H1 (cell line): Measurements from ENCODE around the gene ARGLU1. TPM values are rescaled to one million over a fixed set of nuclear protein-coding genes. Genes with fewer than 3 reads are reported as not detected.

Experiments used
- CTCF ChIA-PET: fragments of 300-600 bp; sonication (Branson Sonifier 250); formaldehyde crosslinking; loops from one replicate; lab custom pipeline; 2021; ENCODE audit not compliant: partially characterized antibody; lab: Charles Lee
- POLR2A ChIA-PET: fragments of 300-600 bp; sonication (Branson Sonifier 250); formaldehyde crosslinking; loops from one replicate; lab custom pipeline; 2021; ENCODE audit warnings: inconsistent platforms; ENCODE audit not compliant: partially characterized antibody; lab: Charles Lee
- DNase-seq, 2 experiments: peaks; one replicate each; pipeline versions ENCODE4 v3.0.0 to v3.0.0-alpha.2; 2010 to 2022; ENCODE audit warnings: low spot score in 2 of 2, low read depth in 1 of 2, mixed read lengths in 1 of 2
- FAIRE-seq: peaks from 2 replicates; lab custom pipeline; 2011; peaks lifted over from hg19 to GRCh38; lab: Jason Lieb, UNC
- H2AFZ ChIP-seq: 2 replicates; pipeline ENCODE4 v1.8.1; 2012; ENCODE audit warnings: low read length, inconsistent platforms
- H2AK5ac ChIP-seq: 2 replicates; pipeline ENCODE4 v1.6.1; 2013; ENCODE audit warnings: low read depth, low read length
- H2BK120ac ChIP-seq: replicated peaks from 2 replicates; pipeline ENCODE3; 2013; ENCODE audit warnings: low read depth, low read length, inconsistent platforms
- H2BK12ac ChIP-seq: 2 replicates; pipeline ENCODE4 v1.6.1; 2013; ENCODE audit warnings: low read depth, low read length
- H2BK15ac ChIP-seq: 2 replicates; pipeline ENCODE4 v1.6.1; 2013; ENCODE audit warnings: low read length
- H2BK20ac ChIP-seq: 2 replicates; pipeline ENCODE4 v1.6.1; 2013; ENCODE audit warnings: low read length
- H2BK5ac ChIP-seq: 2 replicates; pipeline ENCODE4 v1.6.1; 2013; ENCODE audit warnings: low read depth, low read length
- H3K14ac ChIP-seq: 2 replicates; pipeline ENCODE4 v1.6.1; 2013; ENCODE audit warnings: inconsistent platforms; ENCODE audit not compliant: insufficient read length
- H3K18ac ChIP-seq: 2 replicates; pipeline ENCODE4 v1.6.1; 2013; ENCODE audit warnings: low read length; ENCODE audit errors: extremely low read depth
- H3K23ac ChIP-seq: 2 replicates; pipeline ENCODE4 v1.6.1; 2013; ENCODE audit warnings: inconsistent platforms; ENCODE audit not compliant: insufficient read length
- H3K23me2 ChIP-seq: 2 replicates; pipeline ENCODE4 v1.6.1; 2013; ENCODE audit warnings: low read depth, low read length
- H3K27ac ChIP-seq: 2 replicates; pipeline ENCODE4 v1.6.1; 2011; ENCODE audit warnings: low read depth, low read length, inconsistent platforms
- H3K27me3 ChIP-seq, 4 experiments: replicated peaks in 1 of 4; 1 replicate in 1 of 4; 2 replicates in 3 of 4; pipeline versions ENCODE4 v1.6.1 to v1.8.1; 2011 to 2013; ENCODE audit warnings: low read length in 3 of 4, mild to moderate bottlenecking in 3 of 4, inconsistent platforms in 2 of 4, mixed read lengths in 2 of 4, moderate library complexity in 1 of 4; ENCODE audit not compliant: control insufficient read depth in 3 of 4, insufficient read depth in 3 of 4; ENCODE audit errors: extremely low read depth in 1 of 4
- H3K36me3 ChIP-seq, 4 experiments: 2 replicates each; pipeline versions ENCODE4 v1.6.1 to v1.8.1; 2011 to 2013; ENCODE audit warnings: mild to moderate bottlenecking in 4 of 4, low read length in 3 of 4, moderate library complexity in 2 of 4, control low read depth in 1 of 4, inconsistent platforms in 1 of 4; ENCODE audit not compliant: insufficient read depth in 4 of 4, control insufficient read depth in 2 of 4
- H3K4ac ChIP-seq: replicated peaks from 2 replicates; pipeline ENCODE3; 2013; ENCODE audit warnings: low read length, low read depth, mixed read lengths, inconsistent platforms; ENCODE audit not compliant: insufficient read length
- H3K4me1 ChIP-seq, 4 experiments: replicated peaks in 1 of 4; 1 replicate in 1 of 4; 2 replicates in 3 of 4; pipeline versions ENCODE4 v1.6.1 to v1.8.1; 2011 to 2013; ENCODE audit warnings: low read length in 3 of 4, inconsistent platforms in 2 of 4, mixed read lengths in 1 of 4; ENCODE audit not compliant: insufficient read depth in 4 of 4, control insufficient read depth in 3 of 4
- H3K4me2 ChIP-seq, 2 experiments: 2 replicates each; pipeline versions ENCODE4 v1.6.1 to v1.8.1; 2011 to 2013; ENCODE audit warnings: low read depth in 2 of 2, low read length in 2 of 2, control low read depth in 1 of 2, inconsistent platforms in 1 of 2, mild to moderate bottlenecking in 1 of 2; ENCODE audit not compliant: insufficient read depth in 1 of 2
- H3K4me3 ChIP-seq, 4 experiments: fragments of 200-600, 300-600 bp in 1 of 4; sonication (generic), shearing (Covaris generic), sonication (Bioruptor Twin) in 1 of 4; 2 replicates each; pipeline versions ENCODE4 v1.5.1 to v1.8.1; 2011 to 2016; ENCODE audit warnings: low read length in 4 of 4, low read depth in 3 of 4, control low read depth in 2 of 4, inconsistent platforms in 2 of 4, mild to moderate bottlenecking in 2 of 4, mixed read lengths in 1 of 4, moderate library complexity in 1 of 4; ENCODE audit not compliant: insufficient read depth in 2 of 4; ENCODE audit errors: extremely low read depth in 1 of 4
- H3K56ac ChIP-seq: replicated peaks from 2 replicates; pipeline ENCODE3; 2013; ENCODE audit warnings: low read depth, mild to moderate bottlenecking, mixed read lengths, low read length, inconsistent platforms; ENCODE audit not compliant: insufficient read length
- H3K79me1 ChIP-seq: 2 replicates; pipeline ENCODE4 v1.6.1; 2013; ENCODE audit warnings: low read depth, low read length, control low read depth
- H3K79me2 ChIP-seq, 2 experiments: 2 replicates each; pipeline versions ENCODE4 v1.6.1 to v1.8.1; 2012 to 2013; ENCODE audit warnings: low read length in 2 of 2, mild to moderate bottlenecking in 2 of 2, inconsistent platforms in 1 of 2; ENCODE audit not compliant: insufficient read depth in 2 of 2, control insufficient read depth in 1 of 2
- H3K9ac ChIP-seq, 4 experiments: replicated peaks in 1 of 4; 1 replicate in 1 of 4; 2 replicates in 3 of 4; pipeline versions ENCODE4 v1.6.1 to v1.8.1; 2011 to 2013; ENCODE audit warnings: low read depth in 3 of 4, low read length in 3 of 4, control low read depth in 2 of 4, mild to moderate bottlenecking in 2 of 4, moderate library complexity in 2 of 4, inconsistent platforms in 1 of 4; ENCODE audit errors: extremely low read depth in 1 of 4
- H3K9me3 ChIP-seq, 2 experiments: 2 replicates each; pipeline versions ENCODE4 v1.6.1 to v1.8.1; 2012 to 2013; ENCODE audit warnings: mild to moderate bottlenecking in 2 of 2, moderate library complexity in 2 of 2, control low read depth in 1 of 2, inconsistent platforms in 1 of 2, low read depth in 1 of 2, low read length in 1 of 2, mixed read lengths in 1 of 2; ENCODE audit not compliant: insufficient read depth in 2 of 2
- H4K20me1 ChIP-seq, 2 experiments: replicated peaks in 1 of 2; 2 replicates each; pipeline versions ENCODE3 to v1.8.1; 2011 to 2013; ENCODE audit warnings: inconsistent platforms in 2 of 2, low read length in 2 of 2, mild to moderate bottlenecking in 1 of 2; ENCODE audit not compliant: insufficient read depth in 2 of 2, control insufficient read depth in 1 of 2
- H4K5ac ChIP-seq: 2 replicates; pipeline ENCODE4 v1.6.1; 2013; ENCODE audit warnings: low read length, low read depth, mixed read lengths, inconsistent platforms; ENCODE audit not compliant: insufficient read length
- H4K8ac ChIP-seq: 2 replicates; pipeline ENCODE4 v1.8.0; 2013; ENCODE audit warnings: mild to moderate bottlenecking, moderate library complexity, low read length, inconsistent platforms; ENCODE audit not compliant: insufficient read depth; ENCODE audit errors: extremely low read depth
- H4K91ac ChIP-seq: replicated peaks from 2 replicates; pipeline ENCODE3; 2013; ENCODE audit warnings: low read length, mixed read lengths, inconsistent platforms; ENCODE audit not compliant: insufficient read length
- CEBPB ChIP-seq: IDR thresholded peaks from 2 replicates; pipeline ENCODE4 v1.6.1; 2012; ENCODE audit warnings: low read depth, low read length
- CREB1 ChIP-seq: IDR thresholded peaks from 2 replicates; pipeline ENCODE4 v1.6.1; 2012; ENCODE audit warnings: inconsistent platforms
- EGR1 ChIP-seq: IDR thresholded peaks from 2 replicates; pipeline ENCODE4 v1.6.1; 2011; ENCODE audit warnings: low read depth, low read length, borderline replicate concordance
- EP300 ChIP-seq, 2 experiments: IDR thresholded peaks; 1 replicate in 1 of 2; 2 replicates in 1 of 2; pipeline ENCODE4 v1.6.1; 2011 to 2012; ENCODE audit warnings: low read depth in 2 of 2, low read length in 2 of 2, mild to moderate bottlenecking in 2 of 2, borderline replicate concordance in 1 of 2, inconsistent platforms in 1 of 2, moderate library complexity in 1 of 2
- JUND ChIP-seq: IDR thresholded peaks from 2 replicates; pipeline ENCODE4 v1.6.1; 2011; ENCODE audit warnings: mild to moderate bottlenecking, improper control_type of control experiment, low read length
- NRF1 ChIP-seq: IDR thresholded peaks from 2 replicates; pipeline ENCODE4 v1.6.1; 2011; ENCODE audit warnings: mild to moderate bottlenecking, low read depth, low read length, improper control_type of control experiment
- POU5F1 ChIP-seq: IDR thresholded peaks from 2 replicates; pipeline ENCODE4 v1.6.1; 2011; ENCODE audit warnings: low read depth, mild to moderate bottlenecking, low read length, moderate library complexity
- TBP ChIP-seq: IDR thresholded peaks from 2 replicates; pipeline ENCODE4 v1.6.1; 2011; ENCODE audit warnings: low read depth, low read length, improper control_type of control experiment
- WGBS, 2 experiments: shearing (Covaris generic) in 1 of 2; methylation state at CpG; one replicate each; pipeline versions ENCODE4 v1.1.6 to v1.1.7; 2013 to 2015; ENCODE audit warnings: low lambda C conversion rate in 2 of 2, mixed read lengths in 2 of 2, inconsistent platforms in 1 of 2, low coverage in 1 of 2, missing lambda C conversion rate in 1 of 2; ENCODE audit not compliant: insufficient replicate concordance in 2 of 2, insufficient coverage in 1 of 2, insufficient read length in 1 of 2; ENCODE audit errors: extremely low coverage in 1 of 2, missing lambda C conversion rate in 1 of 2; 5-methylcytosine and 5-hydroxymethylcytosine counted together
- polyA plus RNA-seq, 7 experiments: library from polyadenylated mRNA; depleted of rRNA in 3 of 7; stranded (reverse) in 5 of 7; unstranded in 2 of 7; fragments of >200 nt in 5 of 7; fragments of 200-250 nt in 2 of 7; gene quantifications; 1 replicate in 5 of 7; 2 replicates in 1 of 7; 4 replicates in 1 of 7; pipeline versions ENCODE4 v1.2.1 to v1.2.3, GENCODE V29; 2011 to 2013; ENCODE audit warnings: missing spikeins in 2 of 7, mixed read lengths in 2 of 7
- total RNA-seq: library from RNA; stranded (reverse); fragmentation: NEBNext Ultra II Directional; extraction: Animal tissue kit (Norgen Biotek cat#: 25700); gene quantifications from 2 replicates; pipeline ENCODE4 v1.2.1, GENCODE V29; 2021

ARGLU1 gene
- total and polyA plus RNA-seq, 2 of the 8 experiments (the other 6 are each of a cell fraction or from before 2014, with no cell fraction given), result 47.8 to 84.9 TPM

DNA sequence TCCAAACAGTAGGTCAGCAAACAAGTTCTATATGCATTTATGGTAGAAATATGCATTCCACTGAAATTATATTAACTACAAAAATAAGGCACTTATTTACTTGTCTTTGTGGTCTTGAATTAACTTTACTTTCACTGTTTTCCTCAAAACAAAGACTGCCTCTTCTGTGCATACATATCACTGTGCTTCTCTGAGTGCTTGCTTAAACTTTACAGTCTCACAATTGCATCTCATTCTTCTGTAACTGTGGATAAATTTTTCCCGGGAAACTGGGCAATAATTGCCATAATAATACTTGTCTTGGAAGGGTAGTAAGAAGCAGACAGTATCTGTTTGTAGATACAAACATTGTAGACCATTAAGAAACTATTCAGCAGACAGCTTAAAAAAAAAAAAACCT, 70.9 kb downstream of the ARGLU1 start:
- H3K56ac ChIP-seq, result no peak overlapping the region
- no peak overlapping the region for H2BK12ac ChIP-seq
- no peaks in the 10 kb centered on the region for H3K23me2 ChIP-seq
- peaks cover 0 to 17% (median 3%) of the 10 kb centered on the region in 4 experiments; a peak in 4 of 7 replicates for H3K4me1 ChIP-seq
- no peak overlapping the region for H3K4me2 ChIP-seq
- H3K4me3 ChIP-seq, result no peak overlapping the region
- H3K27me3 ChIP-seq, result peaks cover 0 to 1% (median 0%) of the 10 kb centered on the region in 4 experiments; a peak in 1 of 7 replicates
- no peak overlapping the region for H4K5ac ChIP-seq
- 90% methylated on average over 1 of the region's 1 CpG; no CpG with 5 or more reads in 1 of the 2 experiments for WGBS, 2 experiments
- H3K36me3 ChIP-seq, result peaks cover 0 to 14% (median 9%) of the 10 kb centered on the region in 4 experiments; a peak in 6 of 8 replicates
- H4K8ac ChIP-seq, result no peak overlapping the region
- no peak overlapping the region for H2BK120ac ChIP-seq
- H3K14ac ChIP-seq, result no peak overlapping the region
- no peaks in the 10 kb centered on the region; the same call in 1 of the 2 replicates for H3K79me1 ChIP-seq
- DNase-seq (no peak), FAIRE-seq (no peak)
- CTCF ChIA-PET, result interaction anchor here (0.5 to 0.7 kb wide), 2 partner anchors 154 to 1316 kb away, joined by 3 to 7 read pairs; no protein-coding TSS in a partner anchor
- H3K4ac ChIP-seq, result no peak overlapping the region
- H2AK5ac ChIP-seq, result no peak overlapping the region
- H3K9ac ChIP-seq, result no peak overlapping the region; a peak in 1 of 7 replicates
- no peak overlapping the region for H2BK5ac ChIP-seq
- H2BK15ac ChIP-seq, result no peak overlapping the region
- H3K18ac ChIP-seq, result no peak overlapping the region
- H3K9me3 ChIP-seq, result no peaks in the 10 kb centered on the region
- no peak overlapping the region for H3K27ac ChIP-seq
- H2BK20ac ChIP-seq, result no peak overlapping the region
- no peak for TF ChIP-seq CREB1
- TF ChIP-seq CEBPB, result no peak
- no peak for TF ChIP-seq EP300 (IDR thresholded peaks at IDR 0.05; ENCODE audit: borderline replicate concordance in 1 of 2, low read depth in 2 of 2, low read length in 2 of 2)
- no peak for TF ChIP-seq POU5F1
- TF ChIP-seq NRF1, result no peak
- TF ChIP-seq EGR1, result no peak
- no peak for TF ChIP-seq JUND
- TF ChIP-seq TBP, result no peak
- peaks cover 0 to 5% of the 10 kb centered on the region in 2 experiments for H4K20me1 ChIP-seq
- no peak overlapping the region for H3K23ac ChIP-seq
- peaks cover 0 to 3% of the 10 kb centered on the region in 2 experiments; a peak in 1 of 4 replicates for H3K79me2 ChIP-seq
- H2AFZ ChIP-seq, result no peak overlapping the region
- H4K91ac ChIP-seq, result no peak overlapping the region
- POLR2A ChIA-PET, result interaction anchor here (1.4 kb wide), 1 partner anchor 38 kb away, joined by 4 read pairs; the partner anchor contains the start of gene EFNB2
